NB4 (cell line): ENCODE data around the gene NDOR1.

ENCODE experiments used
- CTCF ChIP-seq: IDR thresholded peaks from one replicate; pipeline ENCODE4 v1.5.1; 2012; ENCODE audit warnings: low read depth, low read length
- MAX ChIP-seq: IDR thresholded peaks from 2 replicates; pipeline ENCODE4 v1.6.1; 2011; ENCODE audit warnings: low read depth, low read length
- MYC ChIP-seq: IDR thresholded peaks from 2 replicates; pipeline ENCODE4 v1.6.1; 2011; ENCODE audit warnings: low read depth, low read length
- POLR2A ChIP-seq: IDR thresholded peaks from 2 replicates; pipeline ENCODE4 v1.6.1; 2011; ENCODE audit warnings: mild to moderate bottlenecking; ENCODE audit not compliant: insufficient read length; ENCODE audit errors: extremely low read depth

- no peak for TF ChIP-seq CTCF
- TF ChIP-seq POLR2A, result no peak
- TF ChIP-seq MAX, result no peak
- TF ChIP-seq MYC, result no peak
Measured at GRCh38 chr9:137222190-137223077, 16.9 kb downstream of the NDOR1 start, which contains the start of gene RNF208.
